ENCODE measurements around the gene HOXD13. TPM values are rescaled to one million over a fixed set of nuclear protein-coding genes. Genes with fewer than 3 reads are reported as not detected.

HOXD13 gene
- total and polyA plus RNA-seq, 2 donors (not counting 3 experiments of a cell fraction or from before 2014, with no cell fraction given) = not detected

DNA sequence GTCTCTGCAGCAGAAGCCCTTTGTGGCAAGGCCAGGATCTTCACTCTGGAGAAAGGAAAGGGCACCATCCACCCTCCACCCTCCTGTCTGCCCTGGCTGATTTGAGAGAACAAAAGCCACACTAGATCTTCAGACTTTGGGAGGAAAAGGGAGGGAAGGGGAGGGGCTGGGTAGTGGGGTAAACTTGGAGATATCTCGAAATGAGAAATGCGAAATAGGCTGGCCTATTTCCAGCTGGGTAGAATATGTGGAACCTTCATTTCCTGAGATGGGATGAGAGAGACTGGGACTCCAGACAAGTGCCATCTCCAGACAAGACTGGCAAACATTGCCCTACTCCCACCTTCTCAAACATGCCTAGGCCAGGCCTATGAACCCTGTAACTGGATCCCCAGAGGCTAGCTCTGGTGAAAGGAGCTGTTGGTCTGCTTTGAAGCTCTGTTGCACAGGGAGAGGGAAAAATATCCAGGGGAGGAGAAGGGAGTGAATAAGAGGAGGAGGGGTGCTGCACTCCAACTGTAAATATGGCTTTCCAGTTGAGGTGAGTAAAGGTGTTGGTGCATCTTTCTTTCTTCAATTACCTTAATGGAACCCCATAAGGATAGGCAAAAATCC, 8.8 kb downstream of the HOXD13 start:
- Histone ChIP-seq H3K79me2 (ENCODE audit: control insufficient read depth, insufficient read depth, low read length) (no peaks in the 10 kb centered on the region), H3K27ac (ENCODE audit: insufficient read depth, low read depth, low read length) (no peak overlapping the region), H3K4me3 (replicated peaks in 1 of 3; ENCODE audit: insufficient read depth in 1 of 3, low read depth in 1 of 3, low read length in 3 of 3) (no peak overlapping the region), H3K27me3 (ENCODE audit: control insufficient read depth in 2 of 2, insufficient read depth in 2 of 2, low read length in 2 of 2) (peaks cover 96 to 99% of the 10 kb centered on the region in 2 experiments), H3K9me1 (replicated peaks; ENCODE audit: control insufficient read depth, extremely low read depth, insufficient read depth, low read length) (no peaks in the 10 kb centered on the region), H3K4me1 (ENCODE audit: control insufficient read depth, extremely low read depth, insufficient read depth, low read length) (peaks cover 5% of the 10 kb centered on the region), H3K9ac (replicated peaks; ENCODE audit: extremely low read depth, insufficient read depth, low read length) (no peak overlapping the region), H4K20me1 (replicated peaks; ENCODE audit: control insufficient read depth, extremely low read depth, insufficient read depth, low read length) (peaks cover 2% of the 10 kb centered on the region), H3K36me3 (ENCODE audit: control insufficient read depth in 2 of 2, extremely low read depth in 1 of 2, insufficient read depth in 2 of 2, low read length in 2 of 2) (no peaks in the 10 kb centered on the region), H3K9me3 (replicated peaks; ENCODE audit: control insufficient read depth, insufficient read depth, low read length) (no peaks in the 10 kb centered on the region), H3K4me2 (ENCODE audit: insufficient read depth, low read length) (no peak overlapping the region), H2AFZ (ENCODE audit: low read depth, low read length) (no peak overlapping the region)
- TF ChIP-seq, protein P1, sequence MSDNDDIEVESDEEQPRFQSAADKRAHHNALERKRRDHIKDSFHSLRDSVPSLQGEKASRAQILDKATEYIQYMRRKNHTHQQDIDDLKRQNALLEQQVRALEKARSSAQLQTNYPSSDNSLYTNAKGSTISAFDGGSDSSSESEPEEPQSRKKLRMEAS (IDR thresholded peaks at IDR 0.05; ENCODE audit: insufficient read depth, insufficient read length) = no peak
- TF ChIP-seq POLR2AphosphoS5 (IDR thresholded peaks at IDR 0.05; ENCODE audit: insufficient read depth, low read depth, low read length) (no peak), POLR2A (IDR thresholded peaks at IDR 0.05; ENCODE audit: low read depth, low read length) (no peak), GATA2 (IDR thresholded peaks at IDR 0.05; ENCODE audit: insufficient read depth, insufficient read length, low read depth, low read length) (no peak), JUN (IDR thresholded peaks at IDR 0.05; ENCODE audit: borderline replicate concordance, insufficient read depth, insufficient read length, low read depth) (no peak), EZH2 (IDR thresholded peaks at IDR 0.05; ENCODE audit: borderline replicate concordance, low read depth, low read length, severe bottlenecking) (no peak), MYC (IDR thresholded peaks at IDR 0.05; ENCODE audit: low read depth, low read length) (no peak), FOS (IDR thresholded peaks at IDR 0.05; ENCODE audit: borderline replicate concordance, insufficient read depth, low read length) (no peak)
- TF ChIP-seq, protein P2, sequence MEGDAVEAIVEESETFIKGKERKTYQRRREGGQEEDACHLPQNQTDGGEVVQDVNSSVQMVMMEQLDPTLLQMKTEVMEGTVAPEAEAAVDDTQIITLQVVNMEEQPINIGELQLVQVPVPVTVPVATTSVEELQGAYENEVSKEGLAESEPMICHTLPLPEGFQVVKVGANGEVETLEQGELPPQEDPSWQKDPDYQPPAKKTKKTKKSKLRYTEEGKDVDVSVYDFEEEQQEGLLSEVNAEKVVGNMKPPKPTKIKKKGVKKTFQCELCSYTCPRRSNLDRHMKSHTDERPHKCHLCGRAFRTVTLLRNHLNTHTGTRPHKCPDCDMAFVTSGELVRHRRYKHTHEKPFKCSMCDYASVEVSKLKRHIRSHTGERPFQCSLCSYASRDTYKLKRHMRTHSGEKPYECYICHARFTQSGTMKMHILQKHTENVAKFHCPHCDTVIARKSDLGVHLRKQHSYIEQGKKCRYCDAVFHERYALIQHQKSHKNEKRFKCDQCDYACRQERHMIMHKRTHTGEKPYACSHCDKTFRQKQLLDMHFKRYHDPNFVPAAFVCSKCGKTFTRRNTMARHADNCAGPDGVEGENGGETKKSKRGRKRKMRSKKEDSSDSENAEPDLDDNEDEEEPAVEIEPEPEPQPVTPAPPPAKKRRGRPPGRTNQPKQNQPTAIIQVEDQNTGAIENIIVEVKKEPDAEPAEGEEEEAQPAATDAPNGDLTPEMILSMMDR (IDR thresholded peaks at IDR 0.05; ENCODE audit: extremely low read depth in 1 of 2, insufficient read depth in 1 of 2, low read depth in 1 of 2, low read length in 2 of 2) = no peak
- ChIA-PET CTCF (interaction anchor here (1.4 to 2.4 kb wide), 2 partner anchors 10 to 1047 kb away, joined by 3 to 13 read pairs; no protein-coding TSS in a partner anchor), POLR2A (no interaction called here)
- intact Hi-C loops (cut with micrococcal nuclease) = no loop called here
- DNase-seq (ENCODE audit: low read depth, low spot score) = no peak
- dilution Hi-C loops (cut with MboI; ENCODE audit: extremely low pct_ligation_motif_present, low sequenced_read_pairs) = no loop called here
- no TSS peak for BruUV-seq (replicated peaks)
- FAIRE-seq = no peak
